Measurements from ENCODE around the gene VTI1B.

- TF ChIP-seq CTCF (conservative IDR thresholded peaks at IDR 0.05) (no peak), ZFX (IDR thresholded peaks at IDR 0.05) (no peak)
These were observed 42.6 kb upstream of the VTI1B start for GRCh38 chr14:67717048-67717447.

All from C4-2B (cell line).